H1 (cell line): ENCODE measurements around the gene ZNF223. TPM values are rescaled to one million over a fixed set of nuclear protein-coding genes. Genes with fewer than 3 reads are reported as not detected.

Source experiments
- CTCF ChIA-PET: fragments of 300-600 bp; sonication (Branson Sonifier 250); formaldehyde crosslinking; loops from one replicate; lab custom pipeline; 2021; ENCODE audit not compliant: partially characterized antibody; lab: Charles Lee
- POLR2A ChIA-PET: fragments of 300-600 bp; sonication (Branson Sonifier 250); formaldehyde crosslinking; loops from one replicate; lab custom pipeline; 2021; ENCODE audit warnings: inconsistent platforms; ENCODE audit not compliant: partially characterized antibody; lab: Charles Lee
- DNase-seq, 2 experiments: peaks; one replicate each; pipeline versions ENCODE4 v3.0.0 to v3.0.0-alpha.2; 2010 to 2022; ENCODE audit warnings: low spot score in 2 of 2, low read depth in 1 of 2, mixed read lengths in 1 of 2
- FAIRE-seq: peaks from 2 replicates; lab custom pipeline; 2011; peaks lifted over from hg19 to GRCh38; lab: Jason Lieb, UNC
- H2AFZ ChIP-seq: 2 replicates; pipeline ENCODE4 v1.8.1; 2012; ENCODE audit warnings: low read length, inconsistent platforms
- H2AK5ac ChIP-seq: 2 replicates; pipeline ENCODE4 v1.6.1; 2013; ENCODE audit warnings: low read depth, low read length
- H2BK120ac ChIP-seq: replicated peaks from 2 replicates; pipeline ENCODE3; 2013; ENCODE audit warnings: low read depth, low read length, inconsistent platforms
- H2BK12ac ChIP-seq: 2 replicates; pipeline ENCODE4 v1.6.1; 2013; ENCODE audit warnings: low read depth, low read length
- H2BK15ac ChIP-seq: 2 replicates; pipeline ENCODE4 v1.6.1; 2013; ENCODE audit warnings: low read length
- H2BK20ac ChIP-seq: 2 replicates; pipeline ENCODE4 v1.6.1; 2013; ENCODE audit warnings: low read length
- H2BK5ac ChIP-seq: 2 replicates; pipeline ENCODE4 v1.6.1; 2013; ENCODE audit warnings: low read depth, low read length
- H3K14ac ChIP-seq: 2 replicates; pipeline ENCODE4 v1.6.1; 2013; ENCODE audit warnings: inconsistent platforms; ENCODE audit not compliant: insufficient read length
- H3K18ac ChIP-seq: 2 replicates; pipeline ENCODE4 v1.6.1; 2013; ENCODE audit warnings: low read length; ENCODE audit errors: extremely low read depth
- H3K23ac ChIP-seq: 2 replicates; pipeline ENCODE4 v1.6.1; 2013; ENCODE audit warnings: inconsistent platforms; ENCODE audit not compliant: insufficient read length
- H3K23me2 ChIP-seq: 2 replicates; pipeline ENCODE4 v1.6.1; 2013; ENCODE audit warnings: low read depth, low read length
- H3K27ac ChIP-seq: 2 replicates; pipeline ENCODE4 v1.6.1; 2011; ENCODE audit warnings: low read depth, low read length, inconsistent platforms
- H3K27me3 ChIP-seq, 4 experiments: replicated peaks in 1 of 4; 1 replicate in 1 of 4; 2 replicates in 3 of 4; pipeline versions ENCODE4 v1.6.1 to v1.8.1; 2011 to 2013; ENCODE audit warnings: low read length in 3 of 4, mild to moderate bottlenecking in 3 of 4, inconsistent platforms in 2 of 4, mixed read lengths in 2 of 4, moderate library complexity in 1 of 4; ENCODE audit not compliant: control insufficient read depth in 3 of 4, insufficient read depth in 3 of 4; ENCODE audit errors: extremely low read depth in 1 of 4
- H3K36me3 ChIP-seq, 4 experiments: 2 replicates each; pipeline versions ENCODE4 v1.6.1 to v1.8.1; 2011 to 2013; ENCODE audit warnings: mild to moderate bottlenecking in 4 of 4, low read length in 3 of 4, moderate library complexity in 2 of 4, control low read depth in 1 of 4, inconsistent platforms in 1 of 4; ENCODE audit not compliant: insufficient read depth in 4 of 4, control insufficient read depth in 2 of 4
- H3K4ac ChIP-seq: replicated peaks from 2 replicates; pipeline ENCODE3; 2013; ENCODE audit warnings: low read length, low read depth, mixed read lengths, inconsistent platforms; ENCODE audit not compliant: insufficient read length
- H3K4me1 ChIP-seq, 4 experiments: replicated peaks in 1 of 4; 1 replicate in 1 of 4; 2 replicates in 3 of 4; pipeline versions ENCODE4 v1.6.1 to v1.8.1; 2011 to 2013; ENCODE audit warnings: low read length in 3 of 4, inconsistent platforms in 2 of 4, mixed read lengths in 1 of 4; ENCODE audit not compliant: insufficient read depth in 4 of 4, control insufficient read depth in 3 of 4
- H3K4me2 ChIP-seq, 2 experiments: 2 replicates each; pipeline versions ENCODE4 v1.6.1 to v1.8.1; 2011 to 2013; ENCODE audit warnings: low read depth in 2 of 2, low read length in 2 of 2, control low read depth in 1 of 2, inconsistent platforms in 1 of 2, mild to moderate bottlenecking in 1 of 2; ENCODE audit not compliant: insufficient read depth in 1 of 2
- H3K4me3 ChIP-seq, 4 experiments: fragments of 200-600, 300-600 bp in 1 of 4; sonication (generic), shearing (Covaris generic), sonication (Bioruptor Twin) in 1 of 4; 2 replicates each; pipeline versions ENCODE4 v1.5.1 to v1.8.1; 2011 to 2016; ENCODE audit warnings: low read length in 4 of 4, low read depth in 3 of 4, control low read depth in 2 of 4, inconsistent platforms in 2 of 4, mild to moderate bottlenecking in 2 of 4, mixed read lengths in 1 of 4, moderate library complexity in 1 of 4; ENCODE audit not compliant: insufficient read depth in 2 of 4; ENCODE audit errors: extremely low read depth in 1 of 4
- H3K56ac ChIP-seq: replicated peaks from 2 replicates; pipeline ENCODE3; 2013; ENCODE audit warnings: low read depth, mild to moderate bottlenecking, mixed read lengths, low read length, inconsistent platforms; ENCODE audit not compliant: insufficient read length
- H3K79me1 ChIP-seq: 2 replicates; pipeline ENCODE4 v1.6.1; 2013; ENCODE audit warnings: low read depth, low read length, control low read depth
- H3K79me2 ChIP-seq, 2 experiments: 2 replicates each; pipeline versions ENCODE4 v1.6.1 to v1.8.1; 2012 to 2013; ENCODE audit warnings: low read length in 2 of 2, mild to moderate bottlenecking in 2 of 2, inconsistent platforms in 1 of 2; ENCODE audit not compliant: insufficient read depth in 2 of 2, control insufficient read depth in 1 of 2
- H3K9ac ChIP-seq, 4 experiments: replicated peaks in 1 of 4; 1 replicate in 1 of 4; 2 replicates in 3 of 4; pipeline versions ENCODE4 v1.6.1 to v1.8.1; 2011 to 2013; ENCODE audit warnings: low read depth in 3 of 4, low read length in 3 of 4, control low read depth in 2 of 4, mild to moderate bottlenecking in 2 of 4, moderate library complexity in 2 of 4, inconsistent platforms in 1 of 4; ENCODE audit errors: extremely low read depth in 1 of 4
- H3K9me3 ChIP-seq, 2 experiments: 2 replicates each; pipeline versions ENCODE4 v1.6.1 to v1.8.1; 2012 to 2013; ENCODE audit warnings: mild to moderate bottlenecking in 2 of 2, moderate library complexity in 2 of 2, control low read depth in 1 of 2, inconsistent platforms in 1 of 2, low read depth in 1 of 2, low read length in 1 of 2, mixed read lengths in 1 of 2; ENCODE audit not compliant: insufficient read depth in 2 of 2
- H4K20me1 ChIP-seq, 2 experiments: replicated peaks in 1 of 2; 2 replicates each; pipeline versions ENCODE3 to v1.8.1; 2011 to 2013; ENCODE audit warnings: inconsistent platforms in 2 of 2, low read length in 2 of 2, mild to moderate bottlenecking in 1 of 2; ENCODE audit not compliant: insufficient read depth in 2 of 2, control insufficient read depth in 1 of 2
- H4K5ac ChIP-seq: 2 replicates; pipeline ENCODE4 v1.6.1; 2013; ENCODE audit warnings: low read length, low read depth, mixed read lengths, inconsistent platforms; ENCODE audit not compliant: insufficient read length
- H4K8ac ChIP-seq: 2 replicates; pipeline ENCODE4 v1.8.0; 2013; ENCODE audit warnings: mild to moderate bottlenecking, moderate library complexity, low read length, inconsistent platforms; ENCODE audit not compliant: insufficient read depth; ENCODE audit errors: extremely low read depth
- H4K91ac ChIP-seq: replicated peaks from 2 replicates; pipeline ENCODE3; 2013; ENCODE audit warnings: low read length, mixed read lengths, inconsistent platforms; ENCODE audit not compliant: insufficient read length
- KDM1A ChIP-seq: fragments of 200-600, 300-600 bp; sonication (generic); IDR thresholded peaks from 2 replicates; pipeline ENCODE4 v1.7.1; 2016; ENCODE audit warnings: mild to moderate bottlenecking, low read length, borderline replicate concordance
- SP4 ChIP-seq: IDR thresholded peaks from 2 replicates; pipeline ENCODE4 v1.6.1; 2012; ENCODE audit warnings: low read length, inconsistent platforms
- WGBS, 2 experiments: shearing (Covaris generic) in 1 of 2; methylation state at CpG; one replicate each; pipeline versions ENCODE4 v1.1.6 to v1.1.7; 2013 to 2015; ENCODE audit warnings: low lambda C conversion rate in 2 of 2, mixed read lengths in 2 of 2, inconsistent platforms in 1 of 2, low coverage in 1 of 2, missing lambda C conversion rate in 1 of 2; ENCODE audit not compliant: insufficient replicate concordance in 2 of 2, insufficient coverage in 1 of 2, insufficient read length in 1 of 2; ENCODE audit errors: extremely low coverage in 1 of 2, missing lambda C conversion rate in 1 of 2; 5-methylcytosine and 5-hydroxymethylcytosine counted together
- polyA plus RNA-seq, 7 experiments: library from polyadenylated mRNA; depleted of rRNA in 3 of 7; stranded (reverse) in 5 of 7; unstranded in 2 of 7; fragments of >200 nt in 5 of 7; fragments of 200-250 nt in 2 of 7; gene quantifications; 1 replicate in 5 of 7; 2 replicates in 1 of 7; 4 replicates in 1 of 7; pipeline versions ENCODE4 v1.2.1 to v1.2.3, GENCODE V29; 2011 to 2013; ENCODE audit warnings: missing spikeins in 2 of 7, mixed read lengths in 2 of 7
- total RNA-seq: library from RNA; stranded (reverse); fragmentation: NEBNext Ultra II Directional; extraction: Animal tissue kit (Norgen Biotek cat#: 25700); gene quantifications from 2 replicates; pipeline ENCODE4 v1.2.1, GENCODE V29; 2021

Gene ZNF223
- total and polyA plus RNA-seq, 2 of the 8 experiments (the other 6 are each of a cell fraction or from before 2014, with no cell fraction given): 1.7 to 4.3 TPM

DNA sequence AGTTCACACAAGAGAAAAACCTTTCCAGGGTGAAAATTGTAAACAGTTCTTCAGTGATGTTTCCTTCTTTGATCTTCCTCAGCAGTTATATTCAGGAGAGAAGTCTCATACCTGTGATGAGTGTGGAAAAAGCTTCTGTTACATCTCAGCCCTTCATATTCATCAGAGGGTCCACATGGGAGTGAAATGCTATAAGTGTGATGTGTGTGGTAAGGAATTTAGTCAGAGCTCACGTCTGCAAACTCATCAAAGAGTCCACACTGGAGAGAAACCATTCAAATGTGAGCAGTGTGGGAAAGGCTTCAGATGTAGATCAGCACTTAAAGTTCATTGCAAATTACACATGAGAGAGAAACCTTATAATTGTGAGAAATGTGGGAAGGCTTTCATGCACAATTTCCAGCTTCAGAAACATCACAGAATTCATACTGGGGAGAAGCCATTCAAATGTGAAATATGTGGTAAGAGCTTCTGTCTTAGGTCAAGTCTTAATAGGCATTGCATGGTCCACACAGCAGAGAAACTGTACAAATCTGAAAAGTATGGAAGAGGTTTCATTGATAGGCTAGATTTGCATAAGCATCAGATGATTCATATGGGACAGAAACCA is 19.7 kb upstream of the ZNF223 start:
- Histone ChIP-seq H2BK5ac (no peak overlapping the region), H3K36me3 (peaks cover 6 to 52% (median 36%) of the 10 kb centered on the region in 4 experiments; a peak in 6 of 8 replicates), H3K9ac (no peak overlapping the region), H3K27ac (no peak overlapping the region), H3K9me3 (peaks cover 35 to 57% of the 10 kb centered on the region in 2 experiments), H3K27me3 (no peaks in the 10 kb centered on the region), H2BK20ac (no peak overlapping the region), H2AK5ac (no peak overlapping the region), H3K14ac (no peak overlapping the region), H4K5ac (no peak overlapping the region), H3K23me2 (no peaks in the 10 kb centered on the region), H3K4me1 (no peaks in the 10 kb centered on the region), H2BK120ac (no peak overlapping the region), H3K56ac (no peak overlapping the region), H4K20me1 (no peaks in the 10 kb centered on the region), H3K4me2 (no peak overlapping the region), H3K4me3 (no peak overlapping the region), H3K79me2 (no peaks in the 10 kb centered on the region; a peak in 1 of 4 replicates), H3K79me1 (no peaks in the 10 kb centered on the region), H4K8ac (no peak overlapping the region), H3K23ac (no peak overlapping the region), H3K4ac (no peak overlapping the region), H3K18ac (no peak overlapping the region), H2BK15ac (no peak overlapping the region), H2BK12ac (no peak overlapping the region), H2AFZ (no peak overlapping the region), H4K91ac (no peak overlapping the region)
- CTCF ChIA-PET: interaction anchor here (0.7 kb wide), 1 partner anchor 256 kb away, joined by 3 read pairs; no protein-coding TSS in a partner anchor
- TF ChIP-seq SP4 (no peak), KDM1A (peak; percentile 39; the same call in 1 of the 2 replicates)
- FAIRE-seq (no peak), DNase-seq (no peak)
- WGBS, 2 experiments: 74% methylated on average over 1 of the region's 1 CpG; no CpG with 5 or more reads in 1 of the 2 experiments
- POLR2A ChIA-PET: no interaction called here
